Liver (tissue), 9 donors: ENCODE data around the gene HFM1. TPM values are rescaled to one million over a fixed set of nuclear protein-coding genes. Genes with fewer than 3 reads are reported as not detected.
"Not testable (repeated sequence)": the region's sequence is repeated elsewhere in the genome, so short reads cannot be mapped to it uniquely, and the experiment has no call there.

ENCODE experiments used
- DNase-seq: peaks from one replicate; pipeline ENCODE4 v3.0.0-alpha.2; 2017; ENCODE audit warnings: low spot score
- H3K27ac ChIP-seq, 2 donors: one replicate each; pipeline ENCODE4 v1.7.0; 2013; ENCODE audit warnings: inconsistent platforms in 2 of 2, low read length in 2 of 2, control low read depth in 1 of 2, low read depth in 1 of 2, mild to moderate bottlenecking in 1 of 2
- H3K27me3 ChIP-seq, 4 donors: one replicate each; pipeline versions ENCODE4 v1.6.1 to v1.7.0; 2013; ENCODE audit warnings: low read length in 3 of 4, inconsistent platforms in 1 of 4, mild to moderate bottlenecking in 1 of 4, moderate library complexity in 1 of 4; ENCODE audit not compliant: control insufficient read depth in 4 of 4, insufficient read depth in 4 of 4
- H3K36me3 ChIP-seq, 4 donors: one replicate each; pipeline versions ENCODE4 v1.6.1 to v1.7.0; 2013; ENCODE audit warnings: low read length in 3 of 4, mild to moderate bottlenecking in 3 of 4, low read depth in 1 of 4, moderate library complexity in 1 of 4; ENCODE audit not compliant: control insufficient read depth in 4 of 4, insufficient read depth in 3 of 4
- H3K4me1 ChIP-seq, 4 donors: one replicate each; pipeline versions ENCODE4 v1.6.1 to v1.7.0; 2013; ENCODE audit warnings: low read length in 3 of 4, mild to moderate bottlenecking in 3 of 4, moderate library complexity in 1 of 4; ENCODE audit not compliant: control insufficient read depth in 4 of 4, insufficient read depth in 4 of 4
- H3K4me3 ChIP-seq, 3 donors: one replicate each; pipeline versions ENCODE4 v1.6.1 to v1.7.0; 2013; ENCODE audit warnings: low read length in 3 of 3, control low read depth in 1 of 3, low read depth in 1 of 3, mild to moderate bottlenecking in 1 of 3
- H3K9ac ChIP-seq, 2 donors: one replicate each; pipeline ENCODE4 v1.7.0; 2013; ENCODE audit warnings: low read length in 2 of 2, mild to moderate bottlenecking in 2 of 2, moderate library complexity in 2 of 2, control low read depth in 1 of 2, low read depth in 1 of 2
- H3K9me3 ChIP-seq, 4 donors: one replicate each; pipeline versions ENCODE4 v1.6.1 to v1.7.0; 2013; ENCODE audit warnings: low read length in 3 of 4; ENCODE audit not compliant: control insufficient read depth in 4 of 4
- CTCF ChIP-seq: fragments of 150-350 bp; IDR thresholded peaks from 2 replicates; pipeline ENCODE4 v1.5.1; 2017; ENCODE audit warnings: improper control_type of control experiment, low read depth, low read length; ENCODE audit not compliant: missing input control
- EGR1 ChIP-seq, 2 donors: IDR thresholded peaks; 2 replicates each; pipeline ENCODE4 v1.6.1; 2016 to 2018; ENCODE audit warnings: antibody characterized with exemption in 2 of 2, low read depth in 2 of 2
- FOXA1 ChIP-seq: IDR thresholded peaks from 2 replicates; pipeline ENCODE4 v1.6.1; 2016; ENCODE audit warnings: antibody characterized with exemption
- FOXA2 ChIP-seq: IDR thresholded peaks from 2 replicates; pipeline ENCODE4 v1.6.1; 2016; ENCODE audit warnings: antibody characterized with exemption
- GABPA ChIP-seq, 2 donors: IDR thresholded peaks in 1 of 2; conservative IDR thresholded peaks in 1 of 2; 2 replicates each; pipeline ENCODE4 v1.6.1; 2016; ENCODE audit warnings: antibody characterized with exemption in 2 of 2, mild to moderate bottlenecking in 1 of 2, moderate library complexity in 1 of 2
- HNF4A ChIP-seq, 2 donors: conservative IDR thresholded peaks; 2 replicates each; pipeline ENCODE4 v1.6.1; 2016; ENCODE audit warnings: antibody characterized with exemption in 2 of 2, mild to moderate bottlenecking in 2 of 2
- HNF4G ChIP-seq: IDR thresholded peaks from 2 replicates; pipeline ENCODE4 v1.6.1; 2016; ENCODE audit warnings: antibody characterized with exemption
- JUND ChIP-seq, 2 donors: IDR thresholded peaks; 2 replicates each; pipeline ENCODE4 v1.6.1; 2016; ENCODE audit warnings: antibody characterized with exemption in 2 of 2
- MAX ChIP-seq: IDR thresholded peaks from 2 replicates; pipeline ENCODE4 v1.6.1; 2016; ENCODE audit warnings: antibody characterized with exemption
- NR2F2 ChIP-seq: IDR thresholded peaks from 2 replicates; pipeline ENCODE4 v1.6.1; 2016; ENCODE audit warnings: antibody characterized with exemption
- RAD21 ChIP-seq, 2 donors: IDR thresholded peaks; 2 replicates each; pipeline ENCODE4 v1.6.1; 2016; ENCODE audit warnings: antibody characterized with exemption in 2 of 2, mild to moderate bottlenecking in 2 of 2
- RXRA ChIP-seq, 2 donors: IDR thresholded peaks; 2 replicates each; pipeline ENCODE4 v1.6.1; 2017 to 2018; ENCODE audit warnings: antibody characterized with exemption in 2 of 2, mild to moderate bottlenecking in 1 of 2
- SP1 ChIP-seq: IDR thresholded peaks from 2 replicates; pipeline ENCODE4 v1.6.1; 2018; ENCODE audit warnings: antibody characterized with exemption, mild to moderate bottlenecking
- TAF1 ChIP-seq: conservative IDR thresholded peaks from 2 replicates; pipeline ENCODE4 v1.6.1; 2016; ENCODE audit warnings: antibody characterized with exemption, mild to moderate bottlenecking
- ZBTB33 ChIP-seq: IDR thresholded peaks from 2 replicates; pipeline ENCODE4 v1.6.1; 2016; ENCODE audit warnings: antibody characterized with exemption
- WGBS: extraction: QIAGEN DNeasy Blood & Tissue Kit; methylation state at CpG from one replicate; pipeline ENCODE4 v1.1.7; 2013; 5-methylcytosine and 5-hydroxymethylcytosine counted together
- polyA plus RNA-seq, 2 donors: library from polyadenylated mRNA; stranded (reverse) in 1 of 2; unstranded in 1 of 2; fragments of 200-250 nt in 1 of 2; fragments of >200 nt in 1 of 2; fragmentation: Nextera tagmentation in 1 of 2; extraction: Ambion mirVana in 1 of 2; gene quantifications; one replicate each; pipeline versions ENCODE4 v1.2.1 to v1.2.3, GENCODE V29; 2013 to 2015
- total RNA-seq, 2 donors: library from RNA; depleted of rRNA; stranded (reverse); fragments of >200 nt; gene quantifications; one replicate each; pipeline ENCODE4 v1.2.3, GENCODE V29; 2014
- TF ChIP-seq, protein P1 (sequence below): IDR thresholded peaks from 2 replicates; pipeline ENCODE4 v1.6.1; 2016; ENCODE audit warnings: antibody characterized with exemption, mild to moderate bottlenecking
- TF ChIP-seq, protein P2 (sequence below): IDR thresholded peaks from 2 replicates; pipeline ENCODE4 v1.6.1; 2016; ENCODE audit warnings: antibody characterized with exemption
- donor health status: healthy.
- donor health status: healthy.
- donor health status: healthy.
- donor health status: healthy.
- donor health status: healthy.

HFM1 gene
- total and polyA plus RNA-seq, 4 donors = 0.01 to 2.8 (median 0.29) TPM

DNA sequence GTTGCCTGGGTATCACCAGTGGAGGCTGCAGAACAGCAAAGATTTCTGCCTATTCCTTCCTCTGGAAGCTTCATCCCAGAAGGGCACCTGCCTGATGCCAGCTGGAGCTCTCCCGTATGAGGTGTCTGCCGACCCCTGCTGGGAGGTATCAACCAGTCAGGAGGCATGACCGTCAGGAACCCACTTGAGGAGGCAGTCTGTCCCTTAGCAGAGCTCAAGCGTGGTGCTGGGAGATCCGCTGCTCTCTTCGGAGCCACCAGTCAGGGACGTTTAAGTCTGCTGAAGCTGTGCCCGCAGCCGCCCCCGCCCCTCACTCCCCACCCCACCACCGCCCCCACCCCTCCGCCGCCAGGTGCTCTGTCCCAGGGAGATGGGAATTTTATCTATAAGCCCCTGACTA is 23.1 kb upstream of the HFM1 start:
- no peaks in the 10 kb centered on the region for H3K4me1 ChIP-seq
- no peak overlapping the region for H3K9ac ChIP-seq
- no peaks in the 10 kb centered on the region for H3K27me3 ChIP-seq
- no peaks in the 10 kb centered on the region for H3K9me3 ChIP-seq
- DNase-seq = no peak
- H3K27ac ChIP-seq = no peak overlapping the region
- no peak for TF ChIP-seq HNF4G
- no peak for TF ChIP-seq RXRA (IDR thresholded peaks at IDR 0.05)
- TF ChIP-seq EGR1 (IDR thresholded peaks at IDR 0.05; ENCODE audit: low read depth in 2 of 2) = no peak
- no peak for TF ChIP-seq SP1
- TF ChIP-seq ZBTB33 = no peak
- no peak for TF ChIP-seq TAF1
- no peak for TF ChIP-seq HNF4A (conservative IDR thresholded peaks at IDR 0.05)
- TF ChIP-seq FOXA1 = no peak
- TF ChIP-seq CTCF = no peak
- no peak for TF ChIP-seq GABPA (IDR thresholded peaks at IDR 0.05 in 1 of 2, conservative IDR thresholded peaks at IDR 0.05 in 1 of 2)
- TF ChIP-seq RAD21 (IDR thresholded peaks at IDR 0.05) = no peak
- TF ChIP-seq, protein P1, sequence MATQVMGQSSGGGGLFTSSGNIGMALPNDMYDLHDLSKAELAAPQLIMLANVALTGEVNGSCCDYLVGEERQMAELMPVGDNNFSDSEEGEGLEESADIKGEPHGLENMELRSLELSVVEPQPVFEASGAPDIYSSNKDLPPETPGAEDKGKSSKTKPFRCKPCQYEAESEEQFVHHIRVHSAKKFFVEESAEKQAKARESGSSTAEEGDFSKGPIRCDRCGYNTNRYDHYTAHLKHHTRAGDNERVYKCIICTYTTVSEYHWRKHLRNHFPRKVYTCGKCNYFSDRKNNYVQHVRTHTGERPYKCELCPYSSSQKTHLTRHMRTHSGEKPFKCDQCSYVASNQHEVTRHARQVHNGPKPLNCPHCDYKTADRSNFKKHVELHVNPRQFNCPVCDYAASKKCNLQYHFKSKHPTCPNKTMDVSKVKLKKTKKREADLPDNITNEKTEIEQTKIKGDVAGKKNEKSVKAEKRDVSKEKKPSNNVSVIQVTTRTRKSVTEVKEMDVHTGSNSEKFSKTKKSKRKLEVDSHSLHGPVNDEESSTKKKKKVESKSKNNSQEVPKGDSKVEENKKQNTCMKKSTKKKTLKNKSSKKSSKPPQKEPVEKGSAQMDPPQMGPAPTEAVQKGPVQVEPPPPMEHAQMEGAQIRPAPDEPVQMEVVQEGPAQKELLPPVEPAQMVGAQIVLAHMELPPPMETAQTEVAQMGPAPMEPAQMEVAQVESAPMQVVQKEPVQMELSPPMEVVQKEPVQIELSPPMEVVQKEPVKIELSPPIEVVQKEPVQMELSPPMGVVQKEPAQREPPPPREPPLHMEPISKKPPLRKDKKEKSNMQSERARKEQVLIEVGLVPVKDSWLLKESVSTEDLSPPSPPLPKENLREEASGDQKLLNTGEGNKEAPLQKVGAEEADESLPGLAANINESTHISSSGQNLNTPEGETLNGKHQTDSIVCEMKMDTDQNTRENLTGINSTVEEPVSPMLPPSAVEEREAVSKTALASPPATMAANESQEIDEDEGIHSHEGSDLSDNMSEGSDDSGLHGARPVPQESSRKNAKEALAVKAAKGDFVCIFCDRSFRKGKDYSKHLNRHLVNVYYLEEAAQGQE = no peak
- TF ChIP-seq JUND (IDR thresholded peaks at IDR 0.05) = no peak
- TF ChIP-seq, protein P2, sequence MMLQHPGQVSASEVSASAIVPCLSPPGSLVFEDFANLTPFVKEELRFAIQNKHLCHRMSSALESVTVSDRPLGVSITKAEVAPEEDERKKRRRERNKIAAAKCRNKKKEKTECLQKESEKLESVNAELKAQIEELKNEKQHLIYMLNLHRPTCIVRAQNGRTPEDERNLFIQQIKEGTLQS = no peak
- TF ChIP-seq NR2F2 = no peak
- no peak for TF ChIP-seq FOXA2
- no peak for TF ChIP-seq MAX
- 48% methylated on average over 13 of the region's 13 CpGs for WGBS
- H3K4me3 ChIP-seq = no peak overlapping the region
- H3K36me3 ChIP-seq = no peaks in the 10 kb centered on the region

- 84% methylated on average over 4 of the region's 4 CpGs for WGBS
- not testable (repeated sequence) for H3K4me3 ChIP-seq, H3K9me3 ChIP-seq, H3K36me3 ChIP-seq, H3K27me3 ChIP-seq, H3K4me1 ChIP-seq, DNase-seq, H3K9ac ChIP-seq, H3K27ac ChIP-seq
These were observed 17.9 kb upstream of the HFM1 start for GRCh38 chr1:91422523-91422922.
